ENCODE results near the gene NR2F1-AS1.

The NR2F1-AS1 gene

DNA sequence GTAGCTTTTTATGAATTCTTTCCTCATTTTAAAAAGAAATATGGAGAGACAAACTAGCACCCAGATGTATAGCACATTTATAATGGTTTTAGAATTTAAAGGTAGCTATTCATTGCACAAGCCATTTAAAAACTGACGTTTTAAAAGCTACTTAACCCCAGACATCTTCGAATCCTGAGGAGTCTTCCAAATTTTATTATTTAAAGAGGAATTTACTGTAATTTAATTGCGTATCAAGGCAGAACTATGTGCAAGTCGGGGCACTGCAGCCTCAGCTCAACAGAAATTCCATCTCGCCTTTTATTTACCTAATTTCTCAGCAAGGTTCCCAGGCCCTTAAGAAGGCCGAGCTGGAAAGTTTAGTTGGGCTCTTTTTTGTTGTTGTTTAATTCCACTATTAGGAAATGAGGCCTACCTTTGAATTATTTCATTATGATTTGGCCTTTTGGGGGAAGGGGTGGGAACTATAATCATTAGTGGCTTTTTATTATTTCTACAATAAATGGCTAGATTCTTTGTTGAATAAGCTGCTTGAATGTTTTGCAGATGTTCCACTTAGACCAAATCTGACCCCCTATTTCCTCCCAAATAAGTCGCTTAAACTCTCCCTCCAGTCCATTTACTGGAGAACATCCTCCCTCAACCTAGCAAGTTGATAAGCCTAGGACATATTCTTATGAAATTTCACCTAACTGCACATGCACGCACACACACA is 22.2 kb upstream of the NR2F1-AS1 start:
- DNase-seq (ENCODE audit: low spot score), result no peak

DNA sequence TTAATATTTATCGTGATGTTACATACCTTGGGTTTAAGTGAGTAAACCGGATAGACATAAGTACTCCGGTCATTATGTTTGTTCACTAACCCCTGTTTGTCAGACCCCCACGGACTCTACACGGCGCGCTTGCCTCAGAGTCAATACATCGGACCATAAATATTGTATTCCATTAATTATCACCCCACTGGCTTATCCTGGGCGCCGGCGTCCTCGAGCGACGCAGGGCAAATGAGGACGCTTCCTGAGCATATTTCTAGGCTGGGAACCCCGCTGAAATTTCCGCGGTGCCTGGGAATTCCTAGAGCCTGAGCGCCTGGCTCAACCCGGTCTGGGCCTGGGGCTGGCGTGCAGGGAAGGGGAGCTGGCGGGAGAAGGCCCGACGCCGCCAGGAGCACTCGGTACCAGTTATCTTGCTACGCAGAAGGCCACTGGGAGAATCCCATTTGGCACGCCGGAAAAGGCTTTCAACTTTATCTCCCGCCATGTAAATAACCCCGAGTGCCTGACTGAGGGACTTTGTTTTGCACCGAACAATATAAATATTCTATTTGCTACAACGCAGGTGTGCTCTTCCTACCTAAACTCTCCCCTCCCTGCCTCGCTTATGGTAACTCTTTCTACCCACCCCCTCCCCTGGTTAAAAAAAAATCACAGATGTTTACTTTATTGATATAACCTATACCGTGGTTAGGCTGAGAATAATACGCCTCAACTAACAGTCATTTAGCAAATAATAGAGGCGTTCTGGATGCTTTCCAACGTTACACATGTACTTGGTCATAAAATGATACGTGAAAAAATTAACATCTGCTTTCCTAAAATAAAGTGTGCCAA is 21.4 kb upstream of the NR2F1-AS1 start:
- DNase-seq (ENCODE audit: low spot score), result no peak

DNA sequence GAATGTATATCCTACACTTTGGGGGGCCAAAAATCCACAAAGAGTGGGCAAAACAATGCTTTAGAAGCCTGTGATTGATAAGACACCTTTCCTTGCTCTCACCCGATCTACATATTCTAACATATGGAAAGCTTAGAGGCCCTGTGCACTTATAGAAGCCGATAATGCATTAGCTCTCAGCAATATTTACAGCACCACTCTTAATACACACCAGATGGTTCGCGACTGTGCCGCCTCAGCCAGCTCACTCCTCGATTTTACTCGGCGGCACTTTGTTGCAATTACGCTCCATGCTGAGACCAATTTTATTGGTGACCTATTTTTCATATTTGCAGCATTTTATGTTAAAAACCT is 20.8 kb upstream of the NR2F1-AS1 start:
- no peak for DNase-seq (ENCODE audit: low spot score)

DNA sequence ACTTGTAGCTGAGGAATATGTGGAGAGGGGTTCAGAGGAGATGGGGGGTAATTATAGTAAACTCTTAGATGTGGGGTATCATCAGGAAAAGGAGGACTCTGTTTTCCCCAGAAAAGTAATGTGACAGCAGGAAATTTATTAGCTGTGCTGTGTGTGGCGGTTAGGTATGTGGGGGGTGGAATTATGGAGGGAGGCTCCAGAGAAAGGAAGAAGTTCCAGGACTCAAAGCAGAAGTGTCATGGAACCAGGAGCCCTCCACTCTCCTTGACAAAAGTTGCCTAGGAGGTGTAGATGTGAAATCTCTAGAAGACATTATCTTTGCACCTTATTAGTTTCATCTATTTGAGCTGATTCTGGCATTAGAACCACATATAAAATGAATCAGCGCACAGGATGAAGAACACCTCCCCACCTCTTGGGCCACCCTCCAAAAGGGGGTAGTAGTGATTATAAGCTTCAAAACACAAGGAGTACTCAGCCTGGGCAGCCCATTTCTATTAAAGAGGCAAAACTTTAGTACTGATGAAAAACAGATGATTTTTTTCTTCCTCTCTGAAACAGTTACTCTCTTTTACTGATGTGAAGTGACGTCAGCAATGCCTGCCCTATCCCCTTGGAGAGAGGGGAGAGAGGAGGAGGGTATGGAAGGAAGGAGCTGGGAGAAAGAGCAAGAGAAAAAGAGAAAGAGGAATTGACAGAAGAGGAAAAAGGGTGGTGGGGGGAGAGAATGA is 20.2 kb upstream of the NR2F1-AS1 start:
- DNase-seq (ENCODE audit: low spot score), result peak; percentile 79

DNA sequence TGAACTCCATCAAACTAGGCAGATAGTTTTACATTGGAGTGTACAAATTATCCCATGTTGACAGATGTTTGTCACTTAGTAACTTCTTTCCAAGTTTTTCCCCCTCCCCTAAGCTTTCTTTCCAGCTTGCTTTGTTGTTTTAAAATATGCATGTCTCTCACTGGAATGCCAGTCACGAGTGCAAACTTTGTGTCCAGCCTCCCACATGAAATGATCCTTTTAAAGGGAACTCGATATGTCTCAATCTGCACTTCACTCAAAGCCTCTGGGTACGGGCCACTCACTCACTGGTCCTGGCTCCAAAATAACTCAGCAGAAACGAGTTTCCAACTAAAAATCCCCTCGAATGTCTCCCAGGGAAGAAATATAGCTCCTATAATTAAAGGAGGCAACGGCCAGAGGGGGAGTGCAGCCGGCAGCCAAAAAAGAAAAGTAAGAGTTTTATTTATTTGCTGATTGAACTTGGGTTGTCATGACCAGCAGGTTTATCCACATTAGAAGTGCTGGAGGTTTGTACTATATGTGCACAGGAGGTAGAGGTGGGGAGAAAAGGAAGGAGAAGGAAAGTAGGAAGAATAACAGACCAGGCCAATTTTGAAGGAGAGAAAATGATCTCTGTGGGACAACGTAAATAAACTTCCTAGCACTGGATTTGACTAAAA is 19.5 kb upstream of the NR2F1-AS1 start:
- no peak for DNase-seq (ENCODE audit: low spot score)

DNA sequence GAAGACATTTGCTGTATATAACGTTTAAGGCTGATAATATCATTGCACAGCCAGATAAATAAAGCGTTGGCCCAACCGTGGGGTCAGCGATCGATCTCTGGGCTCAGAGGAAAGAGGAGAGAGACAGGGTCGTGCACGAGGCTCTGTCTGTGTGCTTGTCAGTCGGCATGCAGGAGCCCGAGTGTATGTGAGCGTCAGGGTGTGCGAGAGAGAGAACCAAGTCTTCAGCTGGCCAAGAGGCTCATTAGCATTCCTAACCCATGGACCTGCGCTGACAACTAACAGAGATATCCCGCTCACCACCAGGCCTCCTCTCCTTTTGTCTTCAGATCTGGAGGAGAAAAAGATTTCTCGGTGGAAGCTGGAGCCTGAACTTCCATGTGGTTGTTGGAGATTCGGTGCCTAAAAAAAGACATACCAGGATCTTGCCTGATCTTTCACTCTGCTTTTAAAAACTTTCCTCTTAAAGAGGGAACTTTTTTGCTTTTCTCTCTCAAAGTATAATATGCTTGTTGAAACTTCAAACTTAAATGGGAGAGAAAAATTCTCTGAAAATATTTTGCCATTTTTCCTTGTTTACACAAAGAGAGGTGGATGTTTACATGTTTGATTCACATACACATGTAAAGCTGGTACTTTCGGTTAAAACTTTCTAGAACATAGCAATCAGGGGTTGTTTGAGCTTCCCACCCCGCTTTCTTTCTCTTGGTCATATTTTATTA is 18.5 kb upstream of the NR2F1-AS1 start:
- peak; percentile 65 for DNase-seq (ENCODE audit: low spot score)

DNA sequence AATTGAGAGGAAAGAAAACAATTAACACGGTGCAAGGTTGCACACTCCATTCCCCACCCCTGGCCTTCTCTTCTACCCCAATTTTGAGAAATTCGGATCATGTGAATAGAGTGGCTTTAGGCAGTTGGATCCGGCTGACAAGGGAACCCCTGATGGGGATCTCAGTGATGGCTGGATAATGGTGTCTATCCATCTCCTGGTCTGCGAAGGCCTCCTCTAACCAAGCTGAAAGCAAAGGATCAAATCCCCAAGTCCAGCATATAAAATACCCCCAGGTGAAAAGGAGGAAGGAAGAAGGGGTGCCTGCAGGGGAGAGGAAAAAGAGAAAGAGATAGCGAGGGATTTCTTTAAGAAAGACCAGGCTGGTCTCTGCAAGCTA is 18.0 kb upstream of the NR2F1-AS1 start:
- DNase-seq (ENCODE audit: low spot score), result no peak

DNA sequence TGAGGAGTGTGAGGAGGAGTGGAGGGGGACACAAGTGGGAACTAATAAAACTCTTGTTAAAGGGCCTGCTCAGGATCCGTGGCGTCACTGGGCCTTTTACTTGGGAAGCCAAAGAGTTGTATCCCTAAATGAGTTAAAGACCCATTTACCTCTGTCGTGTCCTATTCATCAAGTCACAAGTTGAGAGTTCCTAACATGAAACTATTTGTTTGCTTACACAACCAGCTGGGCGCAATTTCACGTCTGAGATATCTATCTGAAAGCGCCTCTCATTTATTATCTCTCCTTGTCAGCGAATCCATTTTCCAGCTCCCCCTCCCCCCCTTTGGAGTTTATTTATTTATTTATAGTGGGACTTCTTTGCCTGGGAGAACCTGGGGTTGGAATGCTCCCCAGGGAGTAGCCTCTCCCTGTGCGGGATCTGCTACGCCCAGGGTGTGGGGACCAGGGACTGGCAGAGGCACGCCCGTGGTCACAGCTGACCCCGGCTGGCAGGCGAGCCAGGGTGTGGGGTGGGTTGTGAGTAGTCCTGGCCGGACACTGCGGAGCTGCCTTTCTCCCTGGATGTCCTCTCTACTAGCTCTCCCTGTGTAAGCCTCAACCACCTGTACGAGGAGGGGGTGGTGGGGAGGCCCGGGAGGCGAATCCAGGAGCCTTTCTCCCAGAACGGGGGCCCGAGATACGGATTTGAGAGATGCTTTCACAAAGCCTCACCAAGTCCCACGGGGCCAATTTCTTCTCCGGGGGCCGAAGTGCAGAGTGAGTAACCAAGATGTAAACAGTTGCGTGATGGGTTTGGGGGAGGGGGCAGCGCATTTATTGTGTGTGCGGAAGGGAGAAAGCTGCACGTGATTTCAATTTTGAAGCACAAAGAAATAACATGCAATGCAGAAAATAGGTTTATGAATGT is 17.3 kb upstream of the NR2F1-AS1 start:
- no peak for DNase-seq (ENCODE audit: low spot score)

DNA sequence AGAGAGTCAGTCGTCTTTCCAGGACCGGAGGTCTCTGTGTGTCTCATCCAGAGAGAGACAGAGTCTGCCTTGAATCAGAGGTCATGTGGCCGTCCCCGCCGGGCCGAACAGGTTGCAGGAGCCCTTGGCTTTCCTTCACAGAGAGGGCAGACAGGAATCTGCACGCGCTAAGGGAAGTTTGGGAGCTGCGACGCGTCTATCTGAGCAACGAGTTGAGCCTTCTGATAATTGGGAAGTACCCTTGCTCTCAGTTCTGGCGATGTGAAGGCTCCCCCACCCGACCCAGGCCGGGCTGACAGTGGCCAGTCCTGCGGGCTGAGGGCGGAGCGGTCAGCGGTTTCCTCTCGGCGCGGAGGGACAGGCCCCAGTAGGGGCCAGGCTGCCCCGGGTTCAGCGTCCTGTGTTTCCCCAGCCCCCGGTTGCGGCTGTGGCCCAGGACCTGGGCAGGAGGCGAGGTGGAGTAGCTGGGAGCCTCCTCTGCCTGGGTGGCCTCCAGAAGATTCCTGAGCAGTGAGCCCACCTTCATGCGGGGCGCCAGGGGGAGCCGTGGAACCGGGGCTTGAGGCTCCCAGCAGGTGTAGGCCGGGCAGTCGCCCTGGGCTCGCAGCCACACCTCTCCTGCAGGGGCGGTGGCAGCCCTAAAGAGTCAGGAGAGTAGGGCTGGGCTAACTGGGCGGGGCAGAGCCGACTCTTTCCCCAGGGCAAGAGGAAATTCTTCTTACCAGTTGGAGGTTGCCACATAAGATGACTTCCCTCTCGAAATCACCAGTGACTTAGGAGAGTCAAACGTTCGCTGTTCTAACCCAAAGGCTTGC is 15.9 kb upstream of the NR2F1-AS1 start:
- DNase-seq (ENCODE audit: low spot score), result no peak

DNA sequence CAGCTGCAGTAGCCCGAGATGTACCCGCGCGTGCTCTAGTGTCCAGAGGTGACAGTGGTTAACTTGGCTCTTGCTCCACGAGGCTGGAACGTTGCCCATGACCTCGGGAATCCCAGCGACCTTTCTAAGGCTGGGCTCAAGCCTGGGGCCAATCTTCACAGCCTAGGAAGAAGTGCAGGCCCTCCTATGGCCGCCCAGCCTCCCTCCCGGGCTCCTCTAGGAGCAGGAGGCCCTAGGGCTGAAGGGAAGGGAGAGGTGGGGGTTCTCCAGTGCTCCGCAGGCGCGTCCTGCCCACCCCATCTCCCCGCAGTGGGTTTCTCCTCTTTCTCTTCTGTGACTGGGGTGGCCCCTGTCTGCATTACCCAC is 15.3 kb upstream of the NR2F1-AS1 start:
- DNase-seq (ENCODE audit: low spot score), result no peak

DNA sequence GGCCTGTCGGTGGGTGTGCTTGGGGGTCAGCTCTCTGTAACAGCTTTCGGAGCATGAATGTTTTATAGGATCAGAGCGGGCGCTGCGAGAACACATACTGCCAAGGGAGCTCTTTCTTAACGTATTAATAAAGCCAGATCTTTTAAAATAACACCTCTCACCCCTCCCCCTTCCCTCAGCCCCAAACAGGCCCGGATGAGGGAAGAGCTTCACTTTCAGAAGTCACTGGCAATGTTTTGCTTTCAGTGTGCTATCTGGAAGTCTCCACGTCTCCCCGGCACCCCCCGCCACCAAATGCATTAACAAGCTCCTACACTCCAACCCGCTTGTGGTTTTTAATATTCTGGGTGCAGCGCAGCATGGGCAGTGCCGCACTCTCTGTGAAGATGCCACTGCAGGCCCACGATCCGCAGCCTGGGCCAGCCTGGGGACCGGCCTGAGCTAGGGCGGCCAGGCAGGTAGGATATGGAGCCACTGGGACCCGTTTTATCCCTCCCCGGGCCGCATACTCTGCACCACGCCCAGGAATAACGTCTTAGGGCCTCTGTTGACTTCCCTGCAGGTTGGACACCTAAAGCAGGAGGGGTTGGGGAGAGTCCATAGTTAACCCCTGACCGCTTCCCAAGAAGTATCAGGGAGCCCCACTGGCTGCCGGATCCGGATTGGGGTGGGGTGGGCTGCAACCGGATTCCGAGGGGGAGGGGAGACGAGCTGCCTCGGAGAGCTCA is 14.6 kb upstream of the NR2F1-AS1 start:
- DNase-seq (ENCODE audit: low spot score), result no peak

DNA sequence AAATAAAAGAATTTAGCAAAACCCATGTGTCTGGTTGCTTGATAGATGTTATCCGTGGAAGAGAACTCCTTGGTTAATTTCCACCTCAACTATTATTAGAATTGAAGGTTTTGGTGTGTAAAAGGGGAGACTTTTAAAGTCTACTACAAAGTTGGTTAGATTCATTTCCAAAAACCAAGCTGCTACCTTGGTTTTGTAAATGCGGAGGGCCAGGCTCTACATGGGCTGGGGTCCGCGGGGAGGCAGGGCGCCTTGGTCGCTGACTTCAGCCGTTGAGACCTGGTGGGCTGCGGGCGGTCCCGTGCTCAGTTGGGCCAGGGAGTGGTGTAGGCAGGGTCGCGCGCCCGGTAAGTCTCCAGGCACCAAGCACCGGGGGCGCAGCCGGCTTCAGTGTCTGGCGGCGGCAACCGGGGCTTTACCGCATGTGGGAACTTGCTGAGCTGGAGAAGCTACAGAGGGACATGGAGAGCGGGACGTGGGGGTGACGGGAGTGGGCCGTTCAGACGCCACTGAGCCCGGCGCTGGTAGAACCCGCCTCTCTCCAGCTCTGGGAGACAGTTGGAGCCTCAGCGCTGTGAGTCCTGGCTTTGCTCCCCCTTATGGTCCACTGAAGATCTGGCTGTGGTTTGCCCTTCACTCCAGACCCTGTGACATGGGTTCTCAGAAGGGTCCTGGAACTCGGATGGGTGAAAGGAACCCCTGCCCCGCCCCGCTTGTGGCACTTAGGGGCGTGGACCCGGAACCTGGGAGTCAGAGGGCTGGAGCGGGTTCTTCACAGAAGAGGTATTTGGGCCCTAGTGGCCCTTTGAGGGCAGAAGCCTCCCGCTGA is 13.8 kb upstream of the NR2F1-AS1 start:
- no peak for DNase-seq (ENCODE audit: low spot score)

DNA sequence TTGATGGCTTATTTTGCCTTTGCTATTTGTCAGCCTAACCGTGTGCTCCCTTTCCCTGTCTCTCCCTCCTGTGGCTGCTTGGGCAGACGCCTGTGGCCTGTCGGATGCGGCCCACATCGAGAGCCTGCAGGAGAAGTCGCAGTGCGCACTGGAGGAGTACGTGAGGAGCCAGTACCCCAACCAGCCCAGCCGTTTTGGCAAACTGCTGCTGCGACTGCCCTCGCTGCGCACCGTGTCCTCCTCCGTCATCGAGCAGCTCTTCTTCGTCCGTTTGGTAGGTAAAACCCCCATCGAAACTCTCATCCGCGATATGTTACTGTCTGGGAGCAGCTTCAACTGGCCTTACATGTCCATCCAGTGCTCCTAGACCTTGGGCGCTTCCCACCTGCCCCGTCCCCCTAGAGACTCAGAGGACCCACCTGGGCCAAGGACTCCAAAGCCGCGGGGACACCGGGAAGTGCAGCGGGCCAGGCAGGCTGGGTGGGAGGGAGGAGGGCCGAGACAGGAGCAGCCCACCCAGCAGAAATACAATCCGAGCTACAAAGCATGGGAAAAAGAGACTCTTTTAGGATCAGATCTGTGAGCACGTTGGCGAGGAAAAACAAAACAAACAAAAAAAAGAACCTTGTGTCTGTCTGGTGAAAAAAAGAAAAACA is 12.6 kb upstream of the NR2F1-AS1 start:
- DNase-seq (ENCODE audit: low spot score), result no peak

DNA sequence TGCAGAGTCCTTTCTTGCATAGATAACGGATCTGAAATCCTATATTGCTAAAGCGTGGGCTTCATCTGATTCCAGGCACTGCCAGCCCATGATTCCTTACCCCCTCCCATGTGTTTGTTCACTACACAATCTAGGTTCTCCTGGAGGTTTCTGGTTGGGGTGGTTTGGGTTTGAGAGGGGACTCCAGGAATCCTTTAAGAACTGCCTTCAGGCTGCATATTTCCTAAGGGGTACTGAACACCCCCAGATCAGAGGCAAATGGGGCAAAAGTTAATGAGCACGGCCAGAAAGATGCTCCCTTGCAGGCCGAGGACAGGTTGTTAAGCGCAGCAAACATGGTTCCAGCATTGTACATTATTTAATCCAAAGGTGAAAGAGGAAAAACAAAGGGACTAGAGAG is 11.9 kb upstream of the NR2F1-AS1 start:
- DNase-seq (ENCODE audit: low spot score), result no peak

DNA sequence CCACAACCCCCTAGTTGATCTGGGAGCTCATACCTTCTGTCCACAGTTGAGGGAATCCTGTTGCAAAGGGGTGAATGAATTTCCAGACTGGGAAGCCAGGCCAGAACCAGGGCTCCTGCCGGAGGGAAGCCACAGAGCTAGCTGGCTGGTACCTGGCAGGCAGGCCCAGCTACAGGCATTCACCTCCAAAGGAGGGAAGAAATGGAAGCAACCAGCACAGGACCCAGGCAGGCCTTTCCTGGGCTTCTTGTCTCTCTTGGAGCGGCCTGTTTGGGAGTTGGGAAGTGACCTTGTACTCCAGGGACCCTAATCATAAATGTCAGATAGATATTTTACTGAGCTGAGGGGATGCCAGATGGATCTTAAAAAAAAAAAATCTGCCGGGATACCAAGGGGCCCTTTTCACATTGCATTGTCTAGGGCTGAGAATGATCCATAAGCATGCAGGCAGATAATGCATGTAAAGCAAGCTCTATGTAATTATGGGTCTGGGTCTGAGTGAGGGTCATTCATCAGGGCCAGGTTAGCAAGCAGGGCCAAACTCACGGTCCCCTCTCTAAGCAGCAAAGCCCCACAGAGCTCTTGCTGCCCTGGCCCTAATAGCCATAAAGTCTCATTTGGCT is 10.4 kb upstream of the NR2F1-AS1 start:
- DNase-seq (ENCODE audit: low spot score), result no peak

DNA sequence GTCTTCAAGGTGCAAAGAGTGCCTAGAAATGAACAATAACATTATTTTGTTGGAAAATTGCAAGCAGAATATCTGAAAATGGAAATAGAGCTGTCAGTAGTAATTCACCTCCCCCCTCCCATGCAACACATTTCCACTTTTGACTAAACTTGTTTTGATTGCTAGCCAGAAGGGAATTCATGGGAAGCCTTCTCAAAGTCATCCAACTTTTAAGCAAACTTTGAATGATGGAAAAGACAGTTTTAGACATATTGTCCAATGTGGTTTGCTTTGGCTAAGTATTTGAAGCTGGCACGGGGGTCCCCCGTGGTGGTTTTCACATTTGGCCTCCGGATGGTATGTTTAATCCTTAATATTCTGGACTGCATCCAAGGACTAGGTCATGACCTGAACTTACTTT is 9.5 kb upstream of the NR2F1-AS1 start:
- DNase-seq (ENCODE audit: low spot score), result no peak

DNA sequence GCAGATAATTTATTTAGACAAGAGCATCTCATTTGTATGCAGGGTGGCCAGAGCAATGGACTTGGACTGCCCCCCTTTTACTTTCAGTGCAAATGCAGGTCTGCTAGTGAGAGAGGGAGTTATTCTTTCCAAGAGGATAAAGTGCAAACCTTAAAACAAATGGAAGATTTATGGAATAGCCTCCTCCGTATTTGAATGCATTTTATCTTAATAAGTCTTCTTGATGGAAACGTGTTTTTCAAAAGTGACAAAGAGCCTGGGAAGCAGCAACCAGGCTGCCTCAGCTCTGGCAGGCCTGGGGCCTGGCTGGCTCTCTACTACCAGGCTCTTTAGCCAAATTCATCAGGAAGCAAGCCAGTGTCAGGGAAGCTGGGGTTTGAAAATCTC is 8.8 kb upstream of the NR2F1-AS1 start:
- no peak for DNase-seq (ENCODE audit: low spot score)

Data from Ammon's horn (tissue), 1 donor.